Right lobe of liver (tissue), 6 donors: ENCODE data around the gene FEM1B. TPM values are rescaled to one million over a fixed set of nuclear protein-coding genes. Genes with fewer than 3 reads are reported as not detected.

Source experiments
- ATAC-seq, 4 donors: fragments of 200-7000 bp; cut with Tn5 transposase; one replicate each; pipeline ENCODE4 v1.9.1; 2020; ENCODE audit warnings: mild to moderate bottlenecking in 4 of 4, moderate library complexity in 4 of 4
- DNase-seq, 3 donors: peaks; one replicate each; pipeline ENCODE4 v3.0.0-alpha.2; 2020
- H3K27ac ChIP-seq, 3 donors: fragments of 200-600 bp; one replicate each; pipeline ENCODE4 v1.8.0; 2022
- H3K27me3 ChIP-seq, 2 donors: fragments of 200-600 bp; one replicate each; pipeline ENCODE4 v1.8.0; 2022
- H3K36me3 ChIP-seq, 4 donors: fragments of 200-600 bp; sonication (generic) in 1 of 4; one replicate each; pipeline versions ENCODE4 v1.5.1 to v1.8.0; 2017 to 2022; ENCODE audit warnings: control low read depth in 1 of 4
- H3K4me1 ChIP-seq, 4 donors: fragments of 200-600 bp; sonication (generic) in 1 of 4; one replicate each; pipeline versions ENCODE4 v1.5.1 to v1.8.0; 2017 to 2022; ENCODE audit warnings: control low read depth in 1 of 4
- H3K4me3 ChIP-seq, 3 donors: fragments of 200-600 bp; one replicate each; pipeline ENCODE4 v1.8.0; 2022
- H3K9me3 ChIP-seq, 4 donors: fragments of 200-600 bp; sonication (generic) in 1 of 4; one replicate each; pipeline versions ENCODE4 v1.5.1 to v1.8.0; 2017 to 2022; ENCODE audit warnings: control low read depth in 1 of 4
- CTCF ChIP-seq, 4 donors: fragments of 200-600 bp in 3 of 4; fragments of 450-650 bp in 1 of 4; IDR thresholded peaks; one replicate each; pipeline versions ENCODE4 v1.5.1 to v1.8.0; 2016 to 2022; ENCODE audit warnings: antibody characterized with exemption in 4 of 4, mild to moderate bottlenecking in 2 of 4
- POLR2A ChIP-seq: fragments of 450-650 bp; IDR thresholded peaks from one replicate; pipeline ENCODE4 v1.6.1; 2017; ENCODE audit warnings: antibody characterized with exemption, mild to moderate bottlenecking
- WGBS: methylation state at CpG from one replicate; pipeline ENCODE4 v1.1.6; 2018; ENCODE audit warnings: low coverage, low lambda C conversion rate; ENCODE audit not compliant: insufficient coverage; ENCODE audit errors: missing lambda C conversion rate; 5-methylcytosine and 5-hydroxymethylcytosine counted together
- intact Hi-C, 2 donors: fragments of 100-400 bp; cut with DNase I; formaldehyde crosslinking; loops; one replicate each; pipeline versions ENCODE4 v1.11.2 to v1.14.1; 2022
- total RNA-seq, 6 experiments: library from RNA; depleted of rRNA in 2 of 6; stranded (reverse); fragments of >200 nt in 2 of 6; fragmentation: NEBNext Ultra II Directional in 3 of 6; extraction: Animal tissue kit (Norgen Biotek cat#: 25700) in 3 of 6; gene quantifications; one replicate each; pipeline versions ENCODE4 v1.1.0 to v1.2.4, GENCODE V29; 2016 to 2023
- donor health status: DM: no; HTN: yes; CAD: no.
- donor health status: DM: no; HTN: no; CAD: no.
- donor health status: DM: no; HTN: no; CAD: no.
- donor health status: DM: no; HTN: yes; CAD: no.
- donor health status: DM: no; HTN: yes; CAD: no.

Gene FEM1B
- total RNA-seq, 6 experiments from 2014 or later, result 17.7 to 28.3 (median 23.1) TPM

- Histone ChIP-seq H3K4me3 (peak overlapping the region; percentile 73 to 96 (median 94)), H3K27me3 (no peaks in the 10 kb centered on the region), H3K36me3 (no peaks in the 10 kb centered on the region), H3K27ac (peak overlapping the region; percentile 94 to 97 (median 97)), H3K9me3 (no peaks in the 10 kb centered on the region), H3K4me1 (peaks cover 0 to 60% (median 25%) of the 10 kb centered on the region in 4 donors)
- TF ChIP-seq CTCF (IDR thresholded peaks at IDR 0.05) (no peak), POLR2A (no peak)
- peak; percentile 5 to 34 (median 6) for ATAC-seq
- no peak for DNase-seq
- intact Hi-C loops, result no loop called here
- WGBS, result 3% methylated on average over 17 of the region's 25 CpGs
Measured at GRCh38 chr15:68277131-68277602, 378 bp upstream of the FEM1B start.

DNA sequence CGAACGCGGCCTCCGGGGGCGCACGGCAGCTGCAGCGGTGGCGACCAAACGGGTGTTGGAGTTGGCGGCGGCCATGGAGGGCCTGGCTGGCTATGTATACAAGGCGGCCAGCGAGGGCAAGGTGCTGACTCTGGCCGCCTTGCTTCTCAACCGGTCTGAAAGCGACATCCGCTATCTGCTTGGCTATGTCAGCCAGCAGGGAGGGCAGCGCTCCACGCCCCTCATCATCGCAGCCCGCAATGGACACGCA lies 725 bp downstream of the FEM1B start:
- Histone ChIP-seq H3K4me3 (peak overlapping the region; percentile 73 to 96 (median 94)), H3K4me1 (peaks cover 0 to 71% (median 26%) of the 10 kb centered on the region in 4 donors), H3K36me3 (no peaks in the 10 kb centered on the region), H3K9me3 (no peaks in the 10 kb centered on the region), H3K27ac (peak overlapping the region; percentile 94 to 97 (median 97)), H3K27me3 (no peaks in the 10 kb centered on the region)
- intact Hi-C loops, result no loop called here
- ATAC-seq, result no peak
- WGBS, result no CpG with 5 or more reads among the region's 22 CpGs
- TF ChIP-seq CTCF (IDR thresholded peaks at IDR 0.05) (peak in 2 of 4 donors; percentile 13 to 27), POLR2A (no peak)
- DNase-seq, result no peak

GRCh38 chr15:68278595-68279405 lies 1.3 kb downstream of the FEM1B start:
- peak overlapping the region; percentile 94 to 97 (median 97) for H3K27ac ChIP-seq
- H3K4me1 ChIP-seq, result peaks cover 0 to 73% (median 26%) of the 10 kb centered on the region in 4 donors
- TF ChIP-seq POLR2A (no peak), CTCF (IDR thresholded peaks at IDR 0.05) (no peak)
- DNase-seq (no peak), ATAC-seq (peak in 2 of 4 donors; percentile 0)
- H3K36me3 ChIP-seq, result no peaks in the 10 kb centered on the region
- intact Hi-C loops, result no loop called here
- H3K4me3 ChIP-seq, result peak overlapping the region; percentile 73 to 96 (median 94)
- no peaks in the 10 kb centered on the region for H3K9me3 ChIP-seq
- no peaks in the 10 kb centered on the region for H3K27me3 ChIP-seq
- WGBS, result under 1% methylated on average over 20 of the region's 23 CpGs

GRCh38 chr15:68279779-68280753 lies 2.5 kb downstream of the FEM1B start:
- Histone ChIP-seq H3K4me1 (peaks cover 0 to 76% (median 22%) of the 10 kb centered on the region in 4 donors), H3K4me3 (peak overlapping the region; percentile 73 to 96 (median 94)), H3K27ac (peak overlapping the region in 2 of 3 donors; percentile 94 to 97), H3K36me3 (no peaks in the 10 kb centered on the region), H3K9me3 (no peaks in the 10 kb centered on the region), H3K27me3 (no peaks in the 10 kb centered on the region)
- ATAC-seq (no peak), DNase-seq (no peak)
- WGBS, result 18% methylated on average over 11 of the region's 11 CpGs
- intact Hi-C loops, result no loop called here
- TF ChIP-seq POLR2A (no peak), CTCF (IDR thresholded peaks at IDR 0.05) (no peak)
